VCaP (cell line): ENCODE measurements around the gene TYK2.

Source experiments
- H3K27ac ChIP-seq: fragments of 450-650 bp; 2 replicates; pipeline ENCODE4 v1.5.1; 2017
- TF ChIP-seq, protein P1 (sequence below): fragments of 450-650 bp; conservative IDR thresholded peaks from 2 replicates; pipeline ENCODE4 v1.5.1; 2017; ENCODE audit warnings: mild to moderate bottlenecking, moderate library complexity

TYK2 gene

DNA sequence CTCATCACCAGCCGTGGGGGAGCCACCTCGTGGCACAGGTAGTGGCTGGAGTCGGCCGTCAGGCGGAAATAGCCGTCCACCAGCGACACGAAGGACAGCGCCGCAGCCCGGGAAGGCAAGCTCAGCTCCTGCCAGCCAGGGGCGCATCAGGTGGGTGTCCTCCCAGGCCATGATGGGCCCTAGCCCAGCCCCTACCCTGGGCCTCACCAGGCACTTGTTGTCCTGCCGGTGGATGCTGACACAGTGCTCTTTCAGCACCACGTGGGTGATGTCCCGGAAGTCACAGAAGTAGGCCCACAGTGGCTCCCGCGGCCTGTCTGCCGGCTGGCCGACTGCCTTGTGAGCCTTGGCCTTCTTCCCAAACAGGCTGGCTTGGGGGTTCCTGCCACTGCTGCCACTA lies 15.7 kb downstream of the TYK2 start:
- TF ChIP-seq, protein P1, sequence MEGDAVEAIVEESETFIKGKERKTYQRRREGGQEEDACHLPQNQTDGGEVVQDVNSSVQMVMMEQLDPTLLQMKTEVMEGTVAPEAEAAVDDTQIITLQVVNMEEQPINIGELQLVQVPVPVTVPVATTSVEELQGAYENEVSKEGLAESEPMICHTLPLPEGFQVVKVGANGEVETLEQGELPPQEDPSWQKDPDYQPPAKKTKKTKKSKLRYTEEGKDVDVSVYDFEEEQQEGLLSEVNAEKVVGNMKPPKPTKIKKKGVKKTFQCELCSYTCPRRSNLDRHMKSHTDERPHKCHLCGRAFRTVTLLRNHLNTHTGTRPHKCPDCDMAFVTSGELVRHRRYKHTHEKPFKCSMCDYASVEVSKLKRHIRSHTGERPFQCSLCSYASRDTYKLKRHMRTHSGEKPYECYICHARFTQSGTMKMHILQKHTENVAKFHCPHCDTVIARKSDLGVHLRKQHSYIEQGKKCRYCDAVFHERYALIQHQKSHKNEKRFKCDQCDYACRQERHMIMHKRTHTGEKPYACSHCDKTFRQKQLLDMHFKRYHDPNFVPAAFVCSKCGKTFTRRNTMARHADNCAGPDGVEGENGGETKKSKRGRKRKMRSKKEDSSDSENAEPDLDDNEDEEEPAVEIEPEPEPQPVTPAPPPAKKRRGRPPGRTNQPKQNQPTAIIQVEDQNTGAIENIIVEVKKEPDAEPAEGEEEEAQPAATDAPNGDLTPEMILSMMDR: no peak

DNA sequence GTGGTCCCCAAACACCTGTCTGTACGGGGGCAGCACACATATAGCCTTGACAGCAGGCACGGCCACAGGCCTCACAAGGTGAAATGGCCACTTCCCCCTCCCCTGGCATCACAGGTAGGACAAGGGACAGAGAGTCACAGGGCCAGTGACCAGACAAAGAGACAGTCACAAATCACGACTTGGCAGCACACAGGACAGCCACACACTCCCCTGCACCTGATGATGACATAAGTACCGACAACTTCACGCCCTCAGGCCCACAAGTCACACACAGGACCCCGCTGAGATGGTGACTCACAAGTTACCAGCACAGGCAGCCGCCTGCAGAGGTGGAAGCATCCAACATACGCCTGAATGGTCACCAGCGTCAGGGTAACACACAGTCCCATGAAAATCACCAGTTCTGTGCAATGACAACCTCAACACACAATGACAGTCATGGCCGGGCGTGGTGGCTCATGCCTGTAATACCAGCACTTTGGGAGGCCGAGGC lies 16.5 kb downstream of the TYK2 start:
- no peak overlapping the region for H3K27ac ChIP-seq
- TF ChIP-seq, protein P1: no peak

More for the DNA sequence above, 15.7 kb downstream of the TYK2 start:
- H3K27ac ChIP-seq: no peak overlapping the region

DNA sequence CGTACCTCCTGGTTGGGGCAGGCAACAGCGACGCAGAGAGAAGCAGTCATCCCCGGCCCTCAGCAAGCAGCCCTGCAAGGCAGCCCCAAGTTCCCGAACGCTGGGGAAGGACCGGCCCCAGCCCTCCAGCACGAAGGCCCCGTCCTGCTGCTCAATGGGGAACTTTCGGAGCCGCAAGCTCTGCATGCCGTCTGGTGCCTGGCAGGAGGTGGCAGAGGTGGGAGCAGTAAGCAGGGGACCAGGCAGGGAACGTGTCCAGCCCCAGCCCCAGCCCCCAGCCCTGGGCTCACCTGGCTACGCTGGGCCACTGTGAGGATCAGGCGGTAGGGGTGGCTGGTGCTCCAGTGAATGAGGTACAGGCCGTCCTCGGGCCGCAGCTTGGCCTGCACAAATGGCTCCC lies 18.1 kb downstream of the TYK2 start:
- H3K27ac ChIP-seq: no peak overlapping the region
- TF ChIP-seq, protein P1: no peak

DNA sequence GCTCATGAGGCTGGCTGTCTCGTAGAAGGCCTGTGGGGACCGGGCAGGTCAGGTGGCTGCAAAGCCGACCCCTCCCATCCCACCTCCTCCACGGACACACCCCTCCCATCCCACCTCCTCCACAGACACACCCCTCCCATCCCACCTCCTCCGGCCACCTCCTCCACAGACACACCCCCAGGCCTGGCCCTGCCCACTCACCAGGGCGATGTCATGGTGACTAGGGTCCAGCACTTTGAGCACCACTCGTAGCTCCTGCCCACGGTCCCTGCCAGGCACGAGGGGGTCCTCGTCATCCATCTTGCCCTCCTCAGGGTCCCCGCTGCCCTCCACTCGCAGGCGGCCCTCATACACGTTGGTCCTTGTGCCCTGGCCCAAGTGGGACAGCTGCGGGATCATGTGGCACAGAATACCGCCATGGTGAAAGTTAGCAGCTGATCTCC lies 18.8 kb downstream of the TYK2 start:
- TF ChIP-seq, protein P1: no peak
- H3K27ac ChIP-seq: no peak overlapping the region

DNA sequence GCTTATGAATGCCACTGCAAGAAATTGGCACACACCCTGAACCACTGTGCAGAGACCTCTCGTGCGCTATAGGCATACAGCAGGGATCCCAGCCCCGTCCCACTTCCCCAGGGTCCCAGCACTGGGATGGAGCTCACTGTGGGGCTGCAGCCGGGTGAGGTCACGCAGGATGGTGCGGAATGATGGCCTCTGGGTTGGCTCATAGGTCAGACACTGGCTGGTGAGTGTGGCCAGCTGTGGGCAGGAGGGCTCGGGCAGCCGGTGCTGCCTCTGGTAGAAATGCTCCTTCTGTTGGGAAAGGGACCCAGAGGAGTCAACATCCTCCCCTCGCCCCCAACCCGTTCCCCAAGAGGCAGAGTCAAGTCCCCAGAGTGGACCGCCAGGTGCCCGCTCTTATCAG lies 23.9 kb downstream of the TYK2 start:
- TF ChIP-seq, protein P1: no peak
- H3K27ac ChIP-seq: no peak overlapping the region

DNA sequence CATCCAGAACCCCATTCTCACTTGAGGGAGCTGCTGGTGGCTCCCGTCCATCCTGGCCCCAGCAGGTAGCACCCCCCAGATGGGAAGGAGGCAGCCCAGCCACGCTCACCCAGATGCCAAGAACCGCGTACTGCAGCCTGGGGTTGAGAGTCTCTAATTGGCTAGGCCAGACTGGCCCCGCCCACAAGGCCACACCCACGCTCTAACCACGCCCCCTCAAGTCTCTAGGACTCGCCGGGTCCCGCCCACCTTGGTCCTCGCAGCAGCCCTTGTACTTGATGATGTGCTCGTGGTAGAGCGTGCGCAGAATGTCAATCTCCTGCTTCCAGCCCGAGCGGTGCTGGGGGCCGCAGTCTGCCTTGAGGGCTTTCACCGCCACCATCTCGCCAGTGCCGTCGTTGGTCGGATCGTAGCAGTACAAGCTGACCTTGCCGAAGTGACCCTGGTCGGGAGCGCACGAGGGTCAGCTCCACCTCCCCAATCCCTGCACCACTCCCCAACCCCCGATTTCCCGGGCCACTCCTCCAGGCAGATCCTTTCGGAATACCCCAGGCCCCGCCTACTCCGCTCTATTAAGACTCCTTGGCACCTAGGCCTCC lies 26.5 kb downstream of the TYK2 start:
- H3K27ac ChIP-seq: no peak overlapping the region

DNA sequence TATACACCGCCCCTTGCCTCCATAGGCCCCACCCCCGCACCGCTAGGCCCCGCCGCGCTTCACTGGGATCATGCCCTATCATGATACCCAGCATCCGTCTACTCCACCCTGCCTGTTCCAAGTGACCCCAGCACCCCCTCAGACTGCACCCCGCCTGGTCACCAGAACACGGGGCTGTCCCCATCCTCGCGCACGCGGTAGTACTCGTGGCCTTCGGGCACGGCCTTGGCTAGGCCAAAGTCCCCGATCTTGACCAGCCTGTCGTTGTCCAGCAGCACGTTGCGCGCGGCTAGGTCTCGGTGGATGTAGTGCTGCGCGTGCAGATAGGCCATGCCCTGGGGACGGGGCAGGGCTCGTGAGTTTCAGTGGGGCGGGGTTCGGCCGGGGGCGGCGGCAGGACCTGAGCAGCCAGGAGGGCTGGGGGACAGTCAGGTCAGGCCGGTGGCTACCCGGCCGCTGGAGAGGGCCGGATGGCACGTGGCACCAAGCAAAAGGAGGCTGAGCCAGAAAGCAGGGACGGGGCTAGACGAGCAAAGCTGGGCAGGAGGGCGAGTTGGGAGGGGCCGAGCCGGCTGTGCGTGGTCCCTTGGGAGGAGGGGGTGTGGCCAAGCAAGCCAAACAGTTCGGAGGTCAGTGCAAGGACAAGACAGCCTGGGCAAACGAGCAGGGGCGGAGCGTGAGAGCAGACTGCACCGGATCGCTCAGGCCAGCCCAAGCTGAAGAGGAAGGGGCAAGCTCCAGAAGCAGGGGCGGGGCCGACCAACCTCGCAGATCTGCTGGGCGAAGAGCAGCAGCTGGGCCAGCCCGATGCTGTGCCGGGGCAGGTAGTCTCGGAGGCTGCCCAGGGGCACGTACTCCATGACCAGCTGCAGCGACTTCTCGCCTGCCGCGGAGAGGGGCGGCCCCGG lies 27.4 kb downstream of the TYK2 start:
- H3K27ac ChIP-seq: no peak overlapping the region
- TF ChIP-seq, protein P1: no peak

More for the DNA sequence above, 26.5 kb downstream of the TYK2 start:
- TF ChIP-seq, protein P1: no peak
